Measurements from ENCODE around the gene HAGHL.

DNA sequence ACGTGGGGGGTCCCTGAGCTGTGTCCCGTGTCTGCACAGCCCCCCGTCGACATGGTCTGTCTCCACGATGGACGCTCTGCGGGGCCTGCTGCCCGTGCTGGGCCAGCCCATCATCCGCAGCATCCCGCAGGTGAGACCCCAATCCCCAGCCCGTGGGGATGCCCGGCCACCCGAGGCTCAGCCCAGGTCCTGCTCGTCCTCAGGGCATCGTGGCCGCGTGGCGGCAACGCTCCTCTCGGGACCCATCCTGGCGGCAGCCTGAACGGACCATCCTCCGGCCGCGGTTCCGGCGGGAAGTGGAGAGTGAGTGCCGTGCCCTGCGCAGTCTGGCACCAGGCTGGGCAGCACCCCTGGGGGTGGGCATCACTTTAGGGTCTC, 38.6 kb downstream of the HAGHL start:
- TF ChIP-seq, protein P1, sequence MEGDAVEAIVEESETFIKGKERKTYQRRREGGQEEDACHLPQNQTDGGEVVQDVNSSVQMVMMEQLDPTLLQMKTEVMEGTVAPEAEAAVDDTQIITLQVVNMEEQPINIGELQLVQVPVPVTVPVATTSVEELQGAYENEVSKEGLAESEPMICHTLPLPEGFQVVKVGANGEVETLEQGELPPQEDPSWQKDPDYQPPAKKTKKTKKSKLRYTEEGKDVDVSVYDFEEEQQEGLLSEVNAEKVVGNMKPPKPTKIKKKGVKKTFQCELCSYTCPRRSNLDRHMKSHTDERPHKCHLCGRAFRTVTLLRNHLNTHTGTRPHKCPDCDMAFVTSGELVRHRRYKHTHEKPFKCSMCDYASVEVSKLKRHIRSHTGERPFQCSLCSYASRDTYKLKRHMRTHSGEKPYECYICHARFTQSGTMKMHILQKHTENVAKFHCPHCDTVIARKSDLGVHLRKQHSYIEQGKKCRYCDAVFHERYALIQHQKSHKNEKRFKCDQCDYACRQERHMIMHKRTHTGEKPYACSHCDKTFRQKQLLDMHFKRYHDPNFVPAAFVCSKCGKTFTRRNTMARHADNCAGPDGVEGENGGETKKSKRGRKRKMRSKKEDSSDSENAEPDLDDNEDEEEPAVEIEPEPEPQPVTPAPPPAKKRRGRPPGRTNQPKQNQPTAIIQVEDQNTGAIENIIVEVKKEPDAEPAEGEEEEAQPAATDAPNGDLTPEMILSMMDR (IDR thresholded peaks at IDR 0.05): no peak
- no peak for TF ChIP-seq POLR2A (IDR thresholded peaks at IDR 0.05)

All from uterus (tissue), 2 donors.